Left ventricle myocardium inferior (tissue), 1 donor: ENCODE measurements around the gene EAF1. TPM values are rescaled to one million over a fixed set of nuclear protein-coding genes. Genes with fewer than 3 reads are reported as not detected.

Source experiments
- DNase-seq: peaks from one replicate; pipeline ENCODE4 v3.0.0-alpha.2; 2020
- H3K27ac ChIP-seq: fragments of 200-600 bp; replicated peaks from 2 replicates; pipeline ENCODE4 v1.8.0; 2021
- H3K27me3 ChIP-seq: fragments of 200-600 bp; 2 replicates; pipeline ENCODE4 v1.8.0; 2021; ENCODE audit warnings: low read depth
- H3K36me3 ChIP-seq: fragments of 200-600 bp; 2 replicates; pipeline ENCODE4 v1.8.0; 2021
- H3K4me1 ChIP-seq: fragments of 200-600 bp; 2 replicates; pipeline ENCODE4 v1.8.0; 2021
- H3K4me3 ChIP-seq: fragments of 200-600 bp; 2 replicates; pipeline ENCODE4 v1.8.0; 2021; ENCODE audit warnings: mild to moderate bottlenecking, moderate library complexity
- H3K9me3 ChIP-seq: fragments of 200-600 bp; replicated peaks from 2 replicates; pipeline ENCODE4 v1.8.0; 2021
- intact Hi-C: fragments of 100-400 bp; cut with micrococcal nuclease; formaldehyde crosslinking; loops from one replicate; pipeline ENCODE4 v1.11.0; 2022
- total RNA-seq: library from RNA; stranded (reverse); fragmentation: NEBNext Ultra II Directional; extraction: Animal tissue kit (Norgen Biotek cat#: 25700); gene quantifications from one replicate; pipeline ENCODE4 v1.2.1, GENCODE V29; 2021
- TF ChIP-seq, protein P1 (sequence below): fragments of 200-600 bp; IDR thresholded peaks from 2 replicates; pipeline ENCODE4 v1.8.0; 2021; ENCODE audit warnings: antibody characterized with exemption, mild to moderate bottlenecking, borderline replicate concordance
- donor health status: DM: no; HTN: yes; CAD: no; lungs with severe emphysema.

EAF1 gene
- total RNA-seq, 1 donor from 2014 or later, result 7.6 TPM

DNA sequence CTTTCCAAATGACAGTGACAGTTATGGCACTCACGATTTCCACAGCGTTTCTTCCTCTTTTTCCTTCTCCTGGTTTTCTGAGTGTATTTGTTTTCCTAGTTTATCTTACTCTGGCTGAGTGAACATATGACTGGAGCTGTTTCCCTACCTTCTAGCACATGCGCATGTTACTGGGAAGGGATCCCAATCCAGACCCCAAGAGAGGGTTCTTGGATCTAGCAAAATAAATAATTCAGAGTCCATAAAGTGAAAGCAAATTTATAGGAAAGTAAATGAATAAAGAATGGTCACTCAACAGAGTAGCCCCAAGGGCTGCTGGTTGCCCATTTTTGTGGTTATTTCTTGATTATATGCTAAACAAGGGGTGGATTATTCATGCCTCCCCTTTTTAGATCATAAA is 23.9 kb upstream of the EAF1 start:
- intact Hi-C loops, result loop anchor here (10.0 kb wide), 1 partner anchor 199 kb away; the partner anchor contains the start of gene CAPN7
- no peak for DNase-seq
- Histone ChIP-seq H3K27me3 (no peaks in the 10 kb centered on the region), H3K4me3 (no peak overlapping the region), H3K36me3 (no peaks in the 10 kb centered on the region), H3K9me3 (no peaks in the 10 kb centered on the region), H3K4me1 (no peaks in the 10 kb centered on the region), H3K27ac (no peak overlapping the region)
- TF ChIP-seq, protein P1, sequence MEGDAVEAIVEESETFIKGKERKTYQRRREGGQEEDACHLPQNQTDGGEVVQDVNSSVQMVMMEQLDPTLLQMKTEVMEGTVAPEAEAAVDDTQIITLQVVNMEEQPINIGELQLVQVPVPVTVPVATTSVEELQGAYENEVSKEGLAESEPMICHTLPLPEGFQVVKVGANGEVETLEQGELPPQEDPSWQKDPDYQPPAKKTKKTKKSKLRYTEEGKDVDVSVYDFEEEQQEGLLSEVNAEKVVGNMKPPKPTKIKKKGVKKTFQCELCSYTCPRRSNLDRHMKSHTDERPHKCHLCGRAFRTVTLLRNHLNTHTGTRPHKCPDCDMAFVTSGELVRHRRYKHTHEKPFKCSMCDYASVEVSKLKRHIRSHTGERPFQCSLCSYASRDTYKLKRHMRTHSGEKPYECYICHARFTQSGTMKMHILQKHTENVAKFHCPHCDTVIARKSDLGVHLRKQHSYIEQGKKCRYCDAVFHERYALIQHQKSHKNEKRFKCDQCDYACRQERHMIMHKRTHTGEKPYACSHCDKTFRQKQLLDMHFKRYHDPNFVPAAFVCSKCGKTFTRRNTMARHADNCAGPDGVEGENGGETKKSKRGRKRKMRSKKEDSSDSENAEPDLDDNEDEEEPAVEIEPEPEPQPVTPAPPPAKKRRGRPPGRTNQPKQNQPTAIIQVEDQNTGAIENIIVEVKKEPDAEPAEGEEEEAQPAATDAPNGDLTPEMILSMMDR, result no peak

- no peak for DNase-seq
- Histone ChIP-seq H3K4me3 (no peak overlapping the region), H3K27ac (no peak overlapping the region), H3K9me3 (no peaks in the 10 kb centered on the region), H3K36me3 (no peaks in the 10 kb centered on the region), H3K4me1 (no peaks in the 10 kb centered on the region), H3K27me3 (no peaks in the 10 kb centered on the region)
- intact Hi-C loops, result loop anchor here (10.0 kb wide), 1 partner anchor 199 kb away; the partner anchor contains the start of gene CAPN7
- TF ChIP-seq, protein P1, result no peak
Measured at GRCh38 chr3:15403965-15404364, 23.4 kb upstream of the EAF1 start.

DNA sequence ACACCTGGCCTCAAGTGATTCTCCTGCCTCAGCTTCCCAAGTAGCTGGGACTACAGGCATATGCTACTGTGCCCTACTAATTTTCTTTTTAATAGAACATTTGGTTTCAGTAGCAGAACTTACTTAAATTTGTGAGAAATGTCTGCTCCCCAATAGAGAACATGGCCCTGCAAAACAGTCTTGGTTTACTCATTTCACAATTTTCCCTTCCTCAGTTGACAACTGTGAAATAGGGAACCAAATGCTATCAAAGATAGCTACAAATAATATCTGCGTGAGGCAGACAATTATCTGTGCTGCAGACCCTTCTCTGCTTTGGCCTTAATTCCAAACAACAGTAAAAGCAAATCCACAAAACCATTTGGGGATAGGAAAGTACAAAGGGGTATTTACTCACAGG is 22.6 kb upstream of the EAF1 start:
- no peak for DNase-seq

GRCh38 chr3:15405448-15406050 is 21.8 kb upstream of the EAF1 start:
- no peak overlapping the region for H3K4me3 ChIP-seq
- H3K36me3 ChIP-seq, result peaks cover 9% of the 10 kb centered on the region
- no peaks in the 10 kb centered on the region for H3K4me1 ChIP-seq
- no peaks in the 10 kb centered on the region for H3K27me3 ChIP-seq
- DNase-seq, result no peak
- TF ChIP-seq, protein P1, result peak; percentile 74
- H3K27ac ChIP-seq, result no peak overlapping the region
- no peaks in the 10 kb centered on the region for H3K9me3 ChIP-seq
- intact Hi-C loops, result loop anchor here (10.0 kb wide), 1 partner anchor 201 kb away; the partner anchor contains the start of gene CAPN7

More for the DNA sequence above, 22.6 kb upstream of the EAF1 start:
- no peaks in the 10 kb centered on the region for H3K9me3 ChIP-seq
- H3K27me3 ChIP-seq, result no peaks in the 10 kb centered on the region
- no peak overlapping the region for H3K4me3 ChIP-seq
- no peak overlapping the region for H3K27ac ChIP-seq
- TF ChIP-seq, protein P1, result no peak
- peaks cover under 1% of the 10 kb centered on the region for H3K36me3 ChIP-seq
- no peaks in the 10 kb centered on the region for H3K4me1 ChIP-seq
- intact Hi-C loops, result loop anchor here (10.0 kb wide), 1 partner anchor 200 kb away; the partner anchor contains the start of gene CAPN7

DNA sequence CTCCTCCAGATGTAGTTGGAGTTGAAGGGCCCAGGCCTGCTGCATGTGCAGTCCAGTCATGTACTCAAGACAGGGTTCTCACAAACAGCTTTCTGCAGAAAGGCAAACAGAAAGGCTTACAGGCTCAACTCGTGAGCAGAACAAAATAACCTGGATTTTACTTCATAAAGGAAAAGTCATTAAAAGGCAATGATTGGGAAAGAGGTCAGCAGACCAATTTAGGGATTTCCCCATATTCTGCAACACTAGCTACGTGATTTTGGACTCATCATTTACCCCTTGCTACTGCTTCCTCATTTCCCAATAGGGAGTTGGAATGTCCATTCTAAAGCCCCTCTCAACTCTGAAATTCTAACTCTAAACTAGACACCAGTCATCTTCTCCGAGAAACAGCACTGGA is 18.2 kb upstream of the EAF1 start:
- Histone ChIP-seq H3K27ac (no peak overlapping the region), H3K4me1 (no peaks in the 10 kb centered on the region), H3K27me3 (no peaks in the 10 kb centered on the region), H3K36me3 (peaks cover 44% of the 10 kb centered on the region), H3K9me3 (no peaks in the 10 kb centered on the region), H3K4me3 (no peak overlapping the region)
- intact Hi-C loops, result loop anchor here (10.0 kb wide), 1 partner anchor 204 kb away; the partner anchor contains the start of gene CAPN7
- no peak for DNase-seq
- TF ChIP-seq, protein P1, result no peak
